Stimulated activated CD8-positive, alpha-beta memory T cell treated with anti-CD3 and anti-CD28 coated beads, Interleukin-7, amount 100 ng/mL, for 1 hour (primary cell): ENCODE measurements around the gene MT1B.
A peak's percentile ranks its signal among the peaks of the same experiment; 100 is the strongest.
"Not testable (repeated sequence)": the region's sequence is repeated elsewhere in the genome, so short reads cannot be mapped to it uniquely, and the experiment has no call there.

Experiments used
- DNase-seq, 2 donors: peaks; one replicate each; pipeline ENCODE4 v3.0.0-alpha.2; 2020; ENCODE audit warnings: low read depth in 2 of 2

The MT1B gene

DNA sequence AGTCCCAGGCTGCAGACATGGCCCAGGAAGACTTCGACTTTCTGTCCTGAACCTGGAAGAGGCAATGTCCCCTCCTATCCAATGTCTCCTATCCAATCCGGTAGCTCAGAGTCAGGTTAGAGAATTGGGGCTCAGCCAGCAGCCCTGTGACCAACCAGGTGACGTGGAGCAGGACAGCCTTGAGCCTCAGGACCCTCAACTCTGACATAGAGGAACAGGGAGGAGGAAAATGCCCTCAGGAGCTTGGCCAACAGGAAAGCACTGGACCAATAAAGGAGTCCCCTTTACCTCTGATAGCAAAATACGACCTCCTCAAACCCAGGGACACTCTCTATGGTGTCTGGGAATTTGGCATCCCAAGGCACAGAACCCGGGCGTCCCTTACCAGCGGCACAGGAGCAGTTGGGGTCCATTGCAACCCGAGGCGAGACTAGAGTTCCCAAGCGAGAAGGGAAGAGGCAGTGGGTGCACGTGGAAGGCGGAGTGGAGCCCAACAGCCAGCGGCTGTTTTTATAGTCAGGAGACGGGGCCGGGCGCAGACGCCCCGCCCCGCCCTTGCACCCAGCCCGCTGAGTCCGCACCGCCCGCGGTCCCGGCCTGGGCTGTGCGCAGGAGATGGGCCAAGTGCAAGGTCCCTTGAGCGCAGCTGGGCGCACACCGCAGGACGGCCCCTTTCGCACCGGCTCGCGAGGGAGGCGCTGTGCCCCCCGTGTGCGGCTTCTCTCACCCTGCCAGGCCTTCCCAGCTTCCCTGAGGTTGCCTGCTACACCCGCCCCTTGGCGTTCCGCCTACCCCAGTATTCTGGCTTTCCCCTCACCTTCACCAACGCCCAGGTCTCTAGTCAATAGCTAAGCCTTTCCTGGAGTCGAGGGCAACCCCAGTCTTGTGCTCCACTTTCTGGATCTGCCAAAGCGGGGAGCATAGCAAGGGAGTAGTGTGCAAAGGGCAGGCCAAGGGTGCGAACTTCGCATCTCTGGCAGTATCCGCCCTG lies 16.2 kb downstream of the MT1B start, which contains the start of gene MT1G:
MT1G (minus strand) TSS at position 485 of the 991 bp plus-strand sequence; CDS start at position 413, 72 bp downstream.
- DNase-seq: no peak

DNA sequence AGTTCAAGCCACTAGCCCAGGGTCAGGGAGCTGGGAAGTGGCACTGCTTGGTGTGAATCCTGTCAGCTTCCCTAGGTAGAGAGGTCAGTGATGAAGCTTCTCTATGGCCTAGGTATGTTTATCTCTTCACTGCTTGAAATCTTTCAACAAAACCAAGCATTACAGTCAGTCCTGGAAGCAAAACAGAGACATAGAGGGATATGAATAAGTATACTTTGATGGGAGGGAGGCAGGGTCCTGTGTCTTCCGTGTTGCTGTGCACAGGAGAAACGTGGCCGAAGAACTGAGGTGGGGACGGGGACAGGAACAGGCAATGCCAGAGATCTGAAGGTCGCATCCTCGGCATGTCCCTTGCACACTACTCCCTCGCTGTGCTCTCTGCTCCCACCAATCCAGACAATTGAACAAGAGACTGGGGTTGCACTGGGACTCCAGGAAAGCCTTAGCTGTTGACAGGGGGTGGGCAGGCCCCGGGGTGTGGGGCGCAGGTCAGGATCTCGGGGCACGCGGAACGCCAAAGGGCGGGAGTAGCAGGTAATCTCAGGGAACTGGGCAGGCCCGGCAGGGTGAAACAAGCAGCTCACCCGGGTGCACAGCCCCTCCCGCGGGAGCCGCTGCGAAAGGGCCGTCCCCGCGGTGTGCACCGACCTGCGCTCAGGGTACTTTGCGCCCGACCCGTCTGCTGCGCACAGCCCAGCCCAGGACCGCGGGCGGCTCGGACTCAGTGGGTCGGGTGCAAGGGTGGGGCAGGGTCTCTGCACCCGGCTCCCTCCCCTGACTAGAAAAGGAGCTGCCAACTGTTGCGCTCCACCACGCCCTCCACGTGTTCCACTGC lies 17.5 kb downstream of the MT1B start, which contains the start of gene MT1H:
MT1H (plus strand) TSS at position 810 of the 835 bp plus-strand sequence. CDS start 71 bp downstream, outside the sequence.
- DNase-seq: no peak

DNA sequence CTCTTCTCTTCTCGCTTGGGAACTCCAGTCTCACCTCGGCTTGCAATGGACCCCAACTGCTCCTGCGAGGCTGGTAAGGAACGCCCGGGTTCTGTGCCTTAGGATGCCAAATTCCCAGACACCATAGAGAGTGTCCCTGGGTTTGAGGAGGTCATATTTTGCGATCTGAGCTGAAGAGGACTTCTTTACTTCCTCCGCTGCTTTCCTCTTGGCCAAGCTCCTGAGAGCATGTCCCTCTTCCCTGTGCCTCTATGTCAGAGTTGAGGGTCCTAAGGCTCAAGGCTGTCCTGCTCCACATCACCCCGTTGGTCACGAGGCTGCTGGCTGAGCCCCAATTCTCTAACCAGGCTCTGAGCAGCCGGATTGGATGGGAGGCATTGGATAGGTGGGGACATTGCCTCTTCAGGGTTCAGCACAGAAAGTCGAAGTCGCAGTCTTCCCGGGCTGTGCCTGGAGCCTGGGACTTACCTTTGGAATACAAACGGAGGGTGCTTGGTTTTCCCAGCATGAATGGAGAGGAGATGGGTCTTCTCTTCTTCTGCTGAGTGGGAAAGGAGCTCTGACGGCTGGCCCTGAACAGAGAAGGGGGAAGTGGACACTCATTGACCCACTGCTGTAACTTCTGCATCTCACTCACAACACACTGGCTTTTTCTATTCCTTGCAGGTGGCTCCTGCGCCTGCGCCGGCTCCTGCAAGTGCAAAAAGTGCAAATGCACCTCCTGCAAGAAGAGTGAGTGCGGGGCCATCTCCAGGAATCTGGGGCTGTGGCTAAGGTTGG lies 18.3 kb downstream of the MT1B start:
- no peak for DNase-seq

DNA sequence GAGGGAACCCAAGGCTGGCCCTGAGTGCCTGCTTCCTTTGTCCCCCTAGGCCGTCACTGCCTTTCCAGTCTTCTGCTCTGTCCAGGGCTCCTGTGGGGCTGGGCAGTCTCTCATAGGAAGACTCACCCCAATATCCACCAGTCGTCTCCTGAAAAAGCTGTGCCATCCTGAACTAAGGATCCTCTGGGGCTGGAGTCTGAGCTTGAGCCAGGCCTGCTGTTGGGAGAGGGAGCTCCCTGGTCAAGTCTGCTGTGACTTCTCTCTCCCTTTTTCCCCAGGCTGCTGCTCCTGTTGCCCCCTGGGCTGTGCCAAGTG lies 18.9 kb downstream of the MT1B start:
- DNase-seq: no peak

DNA sequence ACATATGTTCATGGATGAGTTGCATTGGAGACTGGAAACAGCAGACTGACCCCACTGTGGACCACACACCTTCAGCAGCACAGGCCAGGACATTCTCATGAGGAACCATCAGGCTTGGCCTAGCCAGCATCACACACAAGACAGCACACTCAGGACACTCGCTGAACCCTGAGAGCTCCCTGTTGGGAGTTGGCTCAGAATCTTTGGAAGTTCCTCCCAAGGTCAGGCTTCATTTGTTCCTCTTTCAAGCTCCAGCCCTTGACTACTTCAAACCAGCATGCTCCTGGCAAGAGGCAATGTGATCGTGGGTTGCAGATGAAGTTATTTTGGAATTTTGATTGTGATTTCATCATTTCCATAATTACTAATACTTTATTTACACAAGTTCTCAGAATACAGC lies 20.0 kb downstream of the MT1B start:
- DNase-seq: not testable (repeated sequence)

DNA sequence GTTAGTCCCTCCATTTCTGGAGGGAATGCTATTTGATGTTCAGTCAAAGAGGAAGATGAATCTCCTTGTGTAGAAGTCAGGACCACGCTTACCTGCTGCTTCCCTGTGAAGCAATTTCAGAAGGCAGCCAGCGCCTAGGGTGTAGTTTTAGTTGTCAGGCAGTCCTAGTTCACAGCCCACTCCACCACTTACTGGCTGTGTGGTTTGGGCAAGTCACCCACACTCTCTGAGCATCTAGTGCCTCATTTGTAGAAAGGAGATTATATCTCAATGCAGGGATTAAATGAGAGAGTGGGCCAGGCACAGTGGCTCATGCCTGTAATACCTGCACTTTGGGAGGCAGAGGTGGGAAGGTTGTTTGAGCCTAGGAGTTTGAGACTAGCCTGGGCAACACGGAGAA lies 20.5 kb downstream of the MT1B start:
- DNase-seq: not testable (repeated sequence)

DNA sequence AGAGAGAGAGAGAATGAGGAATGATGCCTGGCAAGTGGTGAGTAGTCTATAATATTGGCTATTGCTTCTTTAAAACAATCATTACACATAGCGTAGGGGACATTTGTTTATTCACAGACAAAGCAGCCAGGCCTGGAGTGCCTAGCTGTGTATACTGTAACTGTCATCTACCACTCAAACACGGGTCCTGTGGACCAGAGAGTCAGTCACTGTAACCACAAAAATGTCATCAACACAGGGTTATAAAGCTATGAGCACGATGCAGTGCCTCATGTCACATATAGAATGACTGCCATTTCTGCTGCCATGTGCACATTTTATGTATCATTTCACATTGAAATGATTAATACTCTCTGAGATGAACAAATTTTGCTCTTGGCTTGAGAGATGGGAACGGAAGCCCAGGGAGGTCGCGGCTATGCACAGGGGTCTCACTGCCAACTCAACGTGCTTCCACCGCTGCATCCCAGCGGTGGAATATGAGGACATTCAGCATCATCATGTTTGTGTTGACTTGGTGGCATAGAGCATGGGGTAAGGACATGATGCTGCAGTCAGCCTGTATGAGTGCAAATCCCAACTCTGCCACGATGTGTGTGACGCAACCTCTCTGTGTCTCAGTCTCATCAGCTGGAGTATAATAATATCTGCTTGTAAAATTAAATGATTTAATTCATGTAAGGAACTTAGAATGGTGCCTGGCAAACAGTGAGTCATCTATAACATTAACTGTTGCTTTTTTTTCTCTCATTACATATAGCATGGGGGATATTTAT lies 21.3 kb downstream of the MT1B start:
- no peak for DNase-seq

DNA sequence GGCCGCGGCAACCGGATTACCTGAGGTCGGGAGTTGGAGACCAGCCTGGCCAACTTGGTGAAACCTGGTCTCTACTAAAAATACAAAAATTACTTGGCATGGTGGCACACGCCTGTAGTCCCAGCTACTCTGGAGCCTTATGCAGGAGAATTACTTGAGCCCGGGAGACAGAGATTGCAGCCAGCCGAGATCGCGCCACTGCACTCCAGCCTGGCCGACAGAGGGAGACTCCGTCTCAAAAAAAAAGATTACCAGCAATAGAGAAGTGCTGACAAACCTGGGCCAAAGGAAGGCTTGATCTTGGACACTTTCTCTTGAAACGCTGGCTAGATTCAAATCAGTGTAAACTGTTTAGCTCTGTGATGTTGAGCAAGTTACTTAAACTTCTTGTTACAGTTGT lies 22.2 kb downstream of the MT1B start:
- no peak for DNase-seq

DNA sequence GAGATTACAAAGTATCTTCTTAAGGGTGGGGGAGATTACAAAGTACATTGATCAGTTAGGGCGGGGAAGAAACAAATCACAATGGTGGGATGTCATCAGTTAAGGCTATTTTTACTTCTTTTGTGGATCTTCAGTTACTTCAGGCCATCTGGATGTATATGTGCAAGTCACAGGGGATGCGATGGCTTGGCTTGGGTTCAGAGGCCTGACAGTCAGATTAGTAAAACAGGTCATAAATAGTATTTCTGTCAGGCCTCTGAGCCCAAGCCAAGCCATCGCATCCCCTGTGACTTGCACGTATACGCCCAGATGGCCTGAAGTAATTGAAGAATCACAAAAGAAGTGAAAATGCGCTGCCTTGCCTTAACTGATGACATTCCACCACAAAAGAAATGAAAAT lies 22.9 kb downstream of the MT1B start:
- DNase-seq: not testable (repeated sequence)

DNA sequence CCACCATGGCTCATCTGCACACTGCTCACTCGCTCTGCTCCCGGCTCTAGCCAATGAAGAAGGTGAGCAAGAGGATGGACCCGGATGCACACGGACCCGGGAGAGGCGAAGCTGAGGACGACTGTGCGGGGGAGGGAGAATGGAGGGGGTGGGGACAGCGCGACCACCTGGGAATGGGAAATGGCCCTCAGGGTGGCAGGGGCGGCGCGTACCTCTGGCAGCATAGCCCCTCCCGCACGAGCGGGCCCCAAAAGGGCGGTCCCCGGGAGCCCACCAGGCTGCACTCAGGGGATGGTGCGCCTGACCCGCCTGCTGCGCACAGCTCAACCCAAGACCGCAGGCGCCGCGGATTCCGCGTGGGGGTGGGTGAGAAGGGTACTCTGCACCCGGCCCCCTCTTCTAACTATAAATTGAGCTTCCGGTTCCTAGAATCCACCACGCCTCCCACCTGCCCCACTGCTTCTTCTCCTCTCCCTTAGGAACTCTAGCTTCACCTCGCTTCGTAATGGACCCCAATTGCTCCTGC lies 24.1 kb downstream of the MT1B start:
- DNase-seq: no peak

DNA sequence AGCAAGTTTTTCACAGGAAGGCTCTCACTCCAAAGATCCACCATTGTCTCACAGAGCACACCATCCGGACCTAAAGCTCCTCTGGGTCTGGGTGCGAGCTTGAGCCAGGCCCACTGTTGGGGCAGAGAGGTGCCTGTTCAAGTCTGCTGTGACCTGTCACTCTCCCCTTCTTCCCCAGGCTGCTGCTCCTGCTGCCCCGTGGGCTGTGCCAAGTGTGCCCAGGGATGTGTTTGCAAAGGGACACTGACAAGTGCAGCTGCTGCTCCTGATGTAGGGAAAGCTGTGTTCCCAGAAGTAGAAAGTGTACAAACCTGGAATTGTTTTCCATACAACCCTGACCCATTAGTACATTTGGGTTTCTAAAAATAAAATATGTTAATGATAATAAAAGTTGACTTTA lies 25.8 kb downstream of the MT1B start:
- no peak for DNase-seq

DNA sequence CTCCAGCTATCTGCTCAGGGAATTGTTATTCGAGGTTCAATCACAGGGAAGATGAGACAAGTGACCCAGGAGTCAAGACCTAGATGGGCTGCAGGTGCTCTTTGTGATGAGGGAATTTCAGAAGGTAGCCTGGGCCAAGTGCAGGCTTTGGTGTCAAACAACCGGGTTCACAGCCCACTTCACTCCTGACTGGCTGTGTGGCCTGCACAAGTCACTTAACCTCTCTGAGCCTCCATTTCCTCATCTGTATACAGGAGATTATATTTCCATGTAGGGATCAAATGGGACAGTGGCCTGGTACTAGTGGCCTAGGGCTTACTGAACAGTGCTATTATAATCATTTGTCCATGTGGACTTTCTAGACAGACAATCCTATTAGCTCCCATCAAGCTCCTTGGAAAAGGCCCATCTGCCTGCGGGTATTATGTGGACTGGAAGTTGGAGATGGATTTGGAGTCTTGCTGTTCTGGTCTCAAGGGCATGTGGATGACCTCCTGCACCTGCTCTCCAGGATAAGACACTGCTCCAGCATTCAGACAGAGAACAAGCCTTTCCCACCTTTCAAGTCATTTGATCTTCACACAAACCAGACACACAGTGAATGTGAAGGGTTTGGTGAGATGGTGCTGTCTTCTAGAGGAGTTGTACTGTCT lies 27.5 kb downstream of the MT1B start:
- DNase-seq: no peak

DNA sequence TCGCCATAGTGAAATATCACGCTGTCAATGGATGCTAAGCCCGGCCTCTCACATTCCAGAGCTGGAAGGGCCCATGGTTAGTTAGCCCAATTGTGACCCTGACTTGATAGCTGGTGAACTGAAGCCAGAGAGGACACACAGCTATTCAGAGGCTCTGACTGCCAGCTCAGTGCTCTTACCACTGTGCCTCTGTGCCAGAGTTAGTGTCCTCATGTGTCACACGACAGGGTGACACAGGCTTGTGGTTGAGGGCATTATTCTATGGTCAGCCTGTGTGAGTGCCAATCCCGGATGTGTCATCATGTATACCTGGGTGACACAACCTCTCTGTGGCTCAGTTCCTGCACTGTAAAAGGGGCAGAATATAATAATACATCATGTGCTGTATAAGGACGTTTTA lies 28.1 kb downstream of the MT1B start:
- no peak for DNase-seq

DNA sequence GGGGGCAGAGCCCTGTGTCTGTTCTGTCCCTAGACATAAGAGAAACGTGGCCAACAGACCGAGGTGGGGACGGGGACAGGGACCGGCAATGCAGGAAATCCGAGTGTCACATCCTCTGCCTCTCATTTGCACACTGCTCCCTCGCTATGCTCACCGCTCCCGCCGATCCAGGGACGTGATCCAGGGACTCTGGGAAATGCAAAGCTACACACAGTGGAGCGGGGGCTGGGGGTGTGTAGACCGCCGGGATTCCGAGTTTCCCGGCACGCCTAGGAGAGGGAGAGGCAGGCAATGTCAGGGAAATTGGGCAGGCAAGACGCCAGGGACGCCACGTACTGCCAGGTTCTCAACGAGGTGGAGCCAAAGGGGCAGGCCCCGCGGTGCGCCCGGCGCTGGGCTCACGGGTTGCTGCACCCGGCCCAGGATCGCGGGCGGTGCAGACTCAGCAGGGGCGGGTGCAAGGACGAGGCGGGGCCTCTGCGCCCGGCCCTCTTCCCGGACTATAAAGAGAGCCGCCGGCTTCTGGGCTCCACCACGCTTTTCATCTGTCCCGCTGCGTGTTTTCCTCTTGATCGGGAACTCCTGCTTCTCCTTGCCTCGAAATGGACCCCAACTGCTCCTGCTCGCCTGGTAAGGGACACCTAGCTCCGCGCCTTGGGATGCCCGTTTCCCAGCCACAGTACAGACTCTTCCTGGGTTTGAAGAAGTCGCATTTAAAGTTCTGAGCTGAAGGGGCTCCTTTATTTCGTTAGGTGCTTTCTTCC lies 30.4 kb downstream of the MT1B start, which contains the start of gene MT1X:
MT1X (plus strand) TSS at position 532 of the 764 bp plus-strand sequence; CDS start at position 603, 71 bp downstream.
- DNase-seq: peak; percentile 68 to 77

DNA sequence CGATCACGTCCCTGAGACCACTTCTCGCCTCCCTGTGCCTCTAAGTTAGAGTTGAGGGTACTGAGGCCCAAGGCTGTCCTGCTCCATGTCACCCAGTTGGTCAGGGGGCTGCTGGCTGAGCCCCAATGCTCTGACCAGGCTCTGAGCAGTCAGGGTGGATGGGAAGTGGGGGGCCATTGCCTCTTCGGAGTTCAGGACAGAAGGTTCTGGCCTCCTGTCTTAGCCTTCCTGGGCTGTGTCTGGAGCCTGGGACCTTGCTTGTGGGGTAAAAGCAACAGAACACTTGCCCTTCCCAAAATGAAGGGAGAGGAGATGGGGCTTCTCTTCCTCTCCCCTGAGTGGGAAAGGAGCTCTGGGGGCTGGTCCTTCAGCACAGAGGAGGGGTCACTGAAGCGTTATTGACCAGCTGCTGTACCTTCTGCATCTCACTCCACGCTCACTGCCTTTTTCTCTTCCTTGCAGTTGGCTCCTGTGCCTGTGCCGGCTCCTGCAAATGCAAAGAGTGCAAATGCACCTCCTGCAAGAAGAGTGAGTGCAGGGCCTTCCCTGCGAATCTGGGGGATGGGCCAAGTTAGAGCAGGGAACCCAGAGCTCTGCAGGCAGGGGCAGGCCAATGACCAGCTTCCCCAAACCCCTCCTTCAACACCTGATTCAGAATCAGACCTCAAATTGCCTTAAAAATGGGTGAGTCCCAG lies 31.2 kb downstream of the MT1B start:
- no peak for DNase-seq

DNA sequence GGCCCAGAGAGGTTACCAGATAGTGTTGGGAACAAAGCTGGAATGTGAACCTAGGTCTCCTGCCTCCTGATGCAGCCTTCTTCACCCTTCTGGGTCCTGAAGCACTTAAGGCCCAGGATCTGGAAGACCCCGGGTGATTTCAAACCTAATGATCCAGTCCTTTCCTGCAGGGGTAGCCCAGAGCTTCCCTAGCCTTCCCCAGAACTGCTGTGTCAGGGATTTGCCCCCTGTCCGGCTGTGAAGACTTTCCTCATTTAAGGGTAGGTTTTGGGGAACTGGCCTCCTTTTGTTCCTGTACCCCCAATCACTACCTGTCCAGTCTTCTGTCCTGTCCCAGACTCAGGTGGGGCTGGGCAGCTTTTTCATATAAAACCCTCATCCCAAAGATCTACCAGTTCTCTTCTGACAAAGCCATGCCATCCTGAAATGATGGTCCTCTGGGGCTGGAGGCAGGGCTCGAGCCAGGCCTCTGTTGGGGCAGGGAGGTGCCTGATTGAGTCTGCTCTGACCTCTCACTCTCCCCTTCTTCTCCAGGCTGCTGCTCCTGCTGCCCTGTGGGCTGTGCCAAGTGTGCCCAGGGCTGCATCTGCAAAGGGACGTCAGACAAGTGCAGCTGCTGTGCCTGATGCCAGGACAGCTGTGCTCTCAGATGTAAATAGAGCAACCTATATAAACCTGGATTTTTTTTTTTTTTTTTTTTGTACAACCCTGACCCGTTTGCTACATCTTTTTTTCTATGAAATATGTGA lies 31.9 kb downstream of the MT1B start:
- DNase-seq: no peak

DNA sequence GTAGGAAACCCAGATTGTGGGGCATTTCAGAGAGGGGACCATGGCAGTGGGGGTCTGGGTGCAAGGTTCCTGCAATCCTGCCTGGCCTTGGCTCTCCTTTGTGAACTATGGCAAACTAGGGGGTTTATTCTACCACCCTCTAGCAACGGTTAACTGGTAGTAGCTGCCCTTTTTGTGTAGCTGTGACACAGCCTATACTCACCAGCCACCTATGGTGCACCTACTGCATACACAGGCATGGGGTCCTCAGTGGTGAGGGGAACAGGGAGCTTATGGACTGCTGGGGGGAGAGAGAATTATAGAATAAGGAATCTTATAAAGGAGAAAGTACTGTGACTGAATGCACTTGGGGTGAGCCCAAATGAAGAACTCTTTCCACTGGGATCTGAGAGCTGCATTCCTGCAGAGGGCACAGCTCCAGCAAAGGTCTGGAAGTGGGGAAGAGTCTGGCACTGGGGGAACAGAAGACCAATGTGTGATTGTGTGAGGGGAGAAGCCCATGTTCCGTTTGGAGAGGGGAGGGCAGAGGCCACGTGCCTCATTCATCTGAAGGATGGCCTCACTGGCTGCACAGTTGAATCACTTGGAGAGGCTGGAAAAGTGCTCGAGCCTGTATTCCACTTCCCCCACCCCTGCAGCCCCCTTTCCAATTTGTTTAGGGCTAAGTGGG lies 32.7 kb downstream of the MT1B start:
- DNase-seq: no peak
